ENCODE data around the gene ASPSCR1. TPM values are rescaled to one million over a fixed set of nuclear protein-coding genes. Genes with fewer than 3 reads are reported as not detected.
A peak's percentile ranks its signal among the peaks of the same experiment; 100 is the strongest.

ASPSCR1 gene
- total and polyA plus RNA-seq, 2 of the 13 experiments (the other 11 are each of a cell fraction or from before 2014, with no cell fraction given), result 274 to 314 TPM

DNA sequence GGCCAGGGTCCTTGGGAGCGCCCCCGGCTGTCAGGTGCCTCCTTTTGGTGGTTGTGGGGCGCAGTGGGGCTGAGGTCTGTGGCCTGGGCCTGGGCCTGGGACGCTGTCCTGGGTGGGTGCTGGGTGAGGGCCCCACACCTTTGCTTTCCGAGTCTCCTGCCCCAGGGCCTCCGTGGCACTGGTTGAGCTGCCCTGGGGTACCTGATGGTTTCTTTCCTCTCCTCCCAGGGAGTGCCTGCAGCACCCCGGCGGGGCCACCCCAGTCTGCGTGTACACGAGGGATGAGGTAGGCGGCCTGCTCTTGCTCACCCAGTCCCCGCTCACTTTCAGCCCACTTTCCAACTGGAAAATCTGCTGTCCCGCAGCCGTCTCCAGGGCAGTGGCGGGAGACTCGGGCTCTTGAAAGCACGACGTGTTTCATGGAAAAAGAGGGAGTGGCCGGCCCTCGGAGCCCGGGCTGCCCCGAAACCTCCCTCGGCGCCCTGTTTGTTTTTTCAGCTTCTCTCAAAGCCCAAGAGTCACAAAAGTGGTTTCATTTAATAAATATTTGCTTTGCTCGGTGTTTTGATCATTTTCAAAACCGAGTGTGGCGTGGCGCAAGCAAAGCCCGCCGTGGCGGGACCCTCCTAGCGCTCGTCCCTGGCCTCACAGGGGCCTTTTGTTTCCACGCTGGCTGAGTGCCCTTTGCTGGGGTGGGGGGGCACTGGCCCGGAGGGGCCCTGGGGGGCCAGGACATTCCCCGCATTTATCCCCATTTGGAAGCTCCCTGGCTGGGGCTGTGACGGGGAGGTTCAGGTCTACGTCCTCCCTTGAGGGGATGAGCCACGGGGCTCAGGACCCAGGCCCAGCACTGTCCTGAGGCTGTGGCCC, 17.4 kb downstream of the ASPSCR1 start (continued):
- TF ChIP-seq ZNF570 (CRISPR knock-in tag; IDR thresholded peaks at IDR 0.05; ENCODE audit: borderline replicate concordance) (no peak), ZNF331 (CRISPR knock-in tag; IDR thresholded peaks at IDR 0.05) (0 out of 2 replicates have a peak, but pooled peaks have one; percentile 39), HIVEP1 (CRISPR knock-in tag; IDR thresholded peaks at IDR 0.05) (peak; percentile 80), ZNF335 (CRISPR knock-in tag; IDR thresholded peaks at IDR 0.05) (no peak), ZNF17 (CRISPR knock-in tag; IDR thresholded peaks at IDR 0.05) (no peak), ZNF337 (CRISPR knock-in tag; IDR thresholded peaks at IDR 0.05; ENCODE audit: borderline replicate concordance, low read depth) (no peak; the same call in 1 of the 2 replicates), TCF7 (IDR thresholded peaks at IDR 0.05; ENCODE audit: low read depth) (peak; percentile 96), ZFX (CRISPR knock-in tag; IDR thresholded peaks at IDR 0.05; ENCODE audit: low read depth) (peak; percentile 72), RFXAP (CRISPR knock-in tag; IDR thresholded peaks at IDR 0.05; ENCODE audit: borderline replicate concordance) (peak; percentile 69), CEBPB (IDR thresholded peaks at IDR 0.05; ENCODE audit: borderline replicate concordance, low read depth, low read length) (peak; percentile 83), TEAD3 (CRISPR knock-in tag; optimal IDR thresholded peaks at IDR 0.05; ENCODE audit: borderline replicate concordance) (peak; percentile 77)
- TF ChIP-seq, protein P1, sequence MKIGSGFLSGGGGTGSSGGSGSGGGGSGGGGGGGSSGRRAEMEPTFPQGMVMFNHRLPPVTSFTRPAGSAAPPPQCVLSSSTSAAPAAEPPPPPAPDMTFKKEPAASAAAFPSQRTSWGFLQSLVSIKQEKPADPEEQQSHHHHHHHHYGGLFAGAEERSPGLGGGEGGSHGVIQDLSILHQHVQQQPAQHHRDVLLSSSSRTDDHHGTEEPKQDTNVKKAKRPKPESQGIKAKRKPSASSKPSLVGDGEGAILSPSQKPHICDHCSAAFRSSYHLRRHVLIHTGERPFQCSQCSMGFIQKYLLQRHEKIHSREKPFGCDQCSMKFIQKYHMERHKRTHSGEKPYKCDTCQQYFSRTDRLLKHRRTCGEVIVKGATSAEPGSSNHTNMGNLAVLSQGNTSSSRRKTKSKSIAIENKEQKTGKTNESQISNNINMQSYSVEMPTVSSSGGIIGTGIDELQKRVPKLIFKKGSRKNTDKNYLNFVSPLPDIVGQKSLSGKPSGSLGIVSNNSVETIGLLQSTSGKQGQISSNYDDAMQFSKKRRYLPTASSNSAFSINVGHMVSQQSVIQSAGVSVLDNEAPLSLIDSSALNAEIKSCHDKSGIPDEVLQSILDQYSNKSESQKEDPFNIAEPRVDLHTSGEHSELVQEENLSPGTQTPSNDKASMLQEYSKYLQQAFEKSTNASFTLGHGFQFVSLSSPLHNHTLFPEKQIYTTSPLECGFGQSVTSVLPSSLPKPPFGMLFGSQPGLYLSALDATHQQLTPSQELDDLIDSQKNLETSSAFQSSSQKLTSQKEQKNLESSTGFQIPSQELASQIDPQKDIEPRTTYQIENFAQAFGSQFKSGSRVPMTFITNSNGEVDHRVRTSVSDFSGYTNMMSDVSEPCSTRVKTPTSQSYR (CRISPR knock-in tag; IDR thresholded peaks at IDR 0.05; ENCODE audit: borderline replicate concordance), result peak; percentile 35; the same call in 1 of the 2 replicates
- TF ChIP-seq, protein P2, sequence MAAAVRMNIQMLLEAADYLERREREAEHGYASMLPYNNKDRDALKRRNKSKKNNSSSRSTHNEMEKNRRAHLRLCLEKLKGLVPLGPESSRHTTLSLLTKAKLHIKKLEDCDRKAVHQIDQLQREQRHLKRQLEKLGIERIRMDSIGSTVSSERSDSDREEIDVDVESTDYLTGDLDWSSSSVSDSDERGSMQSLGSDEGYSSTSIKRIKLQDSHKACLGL (CRISPR knock-in tag; IDR thresholded peaks at IDR 0.05), result 0 out of 2 replicates have a peak, but pooled peaks have one; percentile 11
- TF ChIP-seq, protein P3, sequence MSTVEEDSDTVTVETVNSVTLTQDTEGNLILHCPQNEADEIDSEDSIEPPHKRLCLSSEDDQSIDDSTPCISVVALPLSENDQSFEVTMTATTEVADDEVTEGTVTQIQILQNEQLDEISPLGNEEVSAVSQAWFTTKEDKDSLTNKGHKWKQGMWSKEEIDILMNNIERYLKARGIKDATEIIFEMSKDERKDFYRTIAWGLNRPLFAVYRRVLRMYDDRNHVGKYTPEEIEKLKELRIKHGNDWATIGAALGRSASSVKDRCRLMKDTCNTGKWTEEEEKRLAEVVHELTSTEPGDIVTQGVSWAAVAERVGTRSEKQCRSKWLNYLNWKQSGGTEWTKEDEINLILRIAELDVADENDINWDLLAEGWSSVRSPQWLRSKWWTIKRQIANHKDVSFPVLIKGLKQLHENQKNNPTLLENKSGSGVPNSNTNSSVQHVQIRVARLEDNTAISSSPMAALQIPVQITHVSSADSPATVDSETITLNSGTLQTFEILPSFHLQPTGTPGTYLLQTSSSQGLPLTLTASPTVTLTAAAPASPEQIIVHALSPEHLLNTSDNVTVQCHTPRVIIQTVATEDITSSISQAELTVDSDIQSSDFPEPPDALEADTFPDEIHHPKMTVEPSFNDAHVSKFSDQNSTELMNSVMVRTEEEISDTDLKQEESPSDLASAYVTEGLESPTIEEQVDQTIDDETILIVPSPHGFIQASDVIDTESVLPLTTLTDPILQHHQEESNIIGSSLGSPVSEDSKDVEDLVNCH (CRISPR knock-in tag; IDR thresholded peaks at IDR 0.05), result no peak
- TF ChIP-seq, protein P4, sequence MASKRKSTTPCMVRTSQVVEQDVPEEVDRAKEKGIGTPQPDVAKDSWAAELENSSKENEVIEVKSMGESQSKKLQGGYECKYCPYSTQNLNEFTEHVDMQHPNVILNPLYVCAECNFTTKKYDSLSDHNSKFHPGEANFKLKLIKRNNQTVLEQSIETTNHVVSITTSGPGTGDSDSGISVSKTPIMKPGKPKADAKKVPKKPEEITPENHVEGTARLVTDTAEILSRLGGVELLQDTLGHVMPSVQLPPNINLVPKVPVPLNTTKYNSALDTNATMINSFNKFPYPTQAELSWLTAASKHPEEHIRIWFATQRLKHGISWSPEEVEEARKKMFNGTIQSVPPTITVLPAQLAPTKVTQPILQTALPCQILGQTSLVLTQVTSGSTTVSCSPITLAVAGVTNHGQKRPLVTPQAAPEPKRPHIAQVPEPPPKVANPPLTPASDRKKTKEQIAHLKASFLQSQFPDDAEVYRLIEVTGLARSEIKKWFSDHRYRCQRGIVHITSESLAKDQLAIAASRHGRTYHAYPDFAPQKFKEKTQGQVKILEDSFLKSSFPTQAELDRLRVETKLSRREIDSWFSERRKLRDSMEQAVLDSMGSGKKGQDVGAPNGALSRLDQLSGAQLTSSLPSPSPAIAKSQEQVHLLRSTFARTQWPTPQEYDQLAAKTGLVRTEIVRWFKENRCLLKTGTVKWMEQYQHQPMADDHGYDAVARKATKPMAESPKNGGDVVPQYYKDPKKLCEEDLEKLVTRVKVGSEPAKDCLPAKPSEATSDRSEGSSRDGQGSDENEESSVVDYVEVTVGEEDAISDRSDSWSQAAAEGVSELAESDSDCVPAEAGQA (IDR thresholded peaks at IDR 0.05; ENCODE audit: low read depth), result 0 out of 2 replicates have a peak, but pooled peaks have one; percentile 22
- TF ChIP-seq, protein P4 (CRISPR knock-in tag; IDR thresholded peaks at IDR 0.05; ENCODE audit: borderline replicate concordance), result 0 out of 2 replicates have a peak, but pooled peaks have one; percentile 71
